Brain microvascular endothelial cell (primary cell): ENCODE measurements around the gene GPR84.
A peak's percentile ranks its signal among the peaks of the same experiment; 100 is the strongest.
"Not testable (repeated sequence)": the region's sequence is repeated elsewhere in the genome, so short reads cannot be mapped to it uniquely, and the experiment has no call there.

Experiments used
- DNase-seq: peaks from one replicate; pipeline ENCODE4 v3.0.0-alpha.2; 2020
- H3K27ac ChIP-seq: fragments of 250-450 bp; sonication (Bioruptor Pico); 2 replicates; pipeline ENCODE4 v1.5.1; 2020; ENCODE audit warnings: mild to moderate bottlenecking, moderate library complexity
- H3K27me3 ChIP-seq: fragments of 250-450 bp; sonication (Bioruptor Pico); replicated peaks from 2 replicates; pipeline ENCODE4 v1.5.1; 2020; ENCODE audit warnings: mild to moderate bottlenecking
- H3K36me3 ChIP-seq: fragments of 250-450 bp; sonication (Bioruptor Pico); replicated peaks from 2 replicates; pipeline ENCODE4 v1.5.1; 2020; ENCODE audit warnings: mild to moderate bottlenecking
- H3K4me3 ChIP-seq: 2 replicates; pipeline ENCODE4 v1.5.1; 2011; ENCODE audit warnings: low read depth, mild to moderate bottlenecking, control low read depth, low read length, moderate library complexity
- CTCF ChIP-seq: IDR thresholded peaks from 2 replicates; pipeline ENCODE4 v1.5.1; 2011; ENCODE audit warnings: low read depth, mild to moderate bottlenecking, moderate library complexity, low read length, control low read depth, inconsistent platforms; ENCODE audit errors: missing control alignments
- in situ Hi-C: cut with HindIII; loops from 2 replicates; pipeline ENCODE4 v1.10.0; 2017; ENCODE audit warnings: low sequenced_read_pairs, low pct_ligation_motif_present

Gene GPR84

GRCh38 chr12:54333420-54334034 lies 30.8 kb downstream of the GPR84 start:
- no peak for TF ChIP-seq CTCF

GRCh38 chr12:54331461-54331860 lies 32.8 kb downstream of the GPR84 start:
- in situ Hi-C loops = no loop called here
- Histone ChIP-seq H3K4me3 (no peak overlapping the region), H3K27ac (no peak overlapping the region), H3K36me3 (peaks cover 2% of the 10 kb centered on the region), H3K27me3 (no peaks in the 10 kb centered on the region)
- TF ChIP-seq CTCF = no peak
- no peak for DNase-seq

More at GRCh38 chr12:54333420-54334034, 30.8 kb downstream of the GPR84 start:
- no peak overlapping the region for H3K4me3 ChIP-seq
- H3K27ac ChIP-seq = no peak overlapping the region
- in situ Hi-C loops = no loop called here
- H3K36me3 ChIP-seq = peaks cover 2% of the 10 kb centered on the region
- no peak for DNase-seq
- no peaks in the 10 kb centered on the region for H3K27me3 ChIP-seq

- in situ Hi-C loops = no loop called here
Observed at GRCh38 chr12:54330442-54330841, 33.8 kb downstream of the GPR84 start.

GRCh38 chr12:54329759-54330158 lies 34.5 kb downstream of the GPR84 start:
- in situ Hi-C loops = no loop called here
- H3K36me3 ChIP-seq = peaks cover 2% of the 10 kb centered on the region
- no peak for DNase-seq
- H3K27me3 ChIP-seq = no peaks in the 10 kb centered on the region
- H3K27ac ChIP-seq = no peak overlapping the region
- H3K4me3 ChIP-seq = no peak overlapping the region
- TF ChIP-seq CTCF = no peak

More at GRCh38 chr12:54330442-54330841, 33.8 kb downstream of the GPR84 start:
- Histone ChIP-seq H3K27me3 (no peaks in the 10 kb centered on the region), H3K36me3 (peaks cover 2% of the 10 kb centered on the region), H3K27ac (no peak overlapping the region), H3K4me3 (no peak overlapping the region)
- no peak for DNase-seq
- TF ChIP-seq CTCF = no peak

GRCh38 chr12:54328595-54329337 lies 35.5 kb downstream of the GPR84 start:
- no peaks in the 10 kb centered on the region for H3K27me3 ChIP-seq
- in situ Hi-C loops = no loop called here
- TF ChIP-seq CTCF = no peak
- DNase-seq = no peak
- no peak overlapping the region for H3K27ac ChIP-seq
- peaks cover 2% of the 10 kb centered on the region for H3K36me3 ChIP-seq
- H3K4me3 ChIP-seq = no peak overlapping the region

- H3K36me3 ChIP-seq, H3K27me3 ChIP-seq, in situ Hi-C loops, DNase-seq: not testable (repeated sequence)
- Histone ChIP-seq H3K27ac (peak overlapping the region; percentile 94), H3K4me3 (peak overlapping the region; percentile 98)
Observed at GRCh38 chr12:54325442-54326109, 38.7 kb downstream of the GPR84 start.
